ENCODE measurements around the gene NOP16. TPM values are rescaled to one million over a fixed set of nuclear protein-coding genes. Genes with fewer than 3 reads are reported as not detected.

Gene NOP16
- total RNA-seq, 1 donor from 2014 or later = 27.7 TPM

GRCh38 chr5:176350416-176350815 is 38.0 kb downstream of the NOP16 start:
- no peak for DNase-seq (ENCODE audit: low spot score in 2 of 2, unreplicated experiment in 2 of 2)

DNA sequence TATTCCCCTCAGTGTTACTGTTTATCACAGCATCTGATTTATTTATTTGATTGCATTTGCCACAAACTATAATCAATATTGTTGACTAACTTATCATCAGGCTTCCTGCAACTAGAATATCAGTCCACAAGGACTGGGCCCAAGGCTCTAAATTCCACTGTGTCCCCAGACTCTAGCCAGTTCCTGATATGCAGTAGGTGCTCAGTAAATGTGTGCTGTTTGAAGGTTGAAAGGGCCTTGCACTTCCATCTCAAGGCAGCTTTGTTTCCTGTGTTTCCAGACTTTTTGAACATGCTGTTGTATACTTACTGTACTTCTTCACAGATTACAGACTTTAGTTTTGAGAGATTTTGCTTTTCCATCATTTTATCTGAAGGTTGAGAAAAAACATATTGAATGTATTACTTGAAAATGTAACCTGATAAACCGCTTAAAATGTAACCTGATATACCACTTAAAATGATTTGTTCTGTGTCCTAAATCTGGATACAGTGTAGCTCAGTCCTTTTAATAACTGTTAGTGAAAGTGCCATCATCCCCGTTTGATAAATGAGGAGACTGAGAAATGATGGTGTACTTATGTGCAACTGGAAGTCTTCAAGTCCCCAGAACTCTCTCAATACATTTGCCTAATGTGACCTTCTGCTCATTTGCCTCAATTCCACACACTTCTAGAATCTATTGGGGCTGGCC is 45.5 kb downstream of the NOP16 start:
- H3K27me3 Mint-ChIP-seq (ENCODE audit: low read depth) = no peaks in the 10 kb centered on the region
- peaks cover 43% of the 10 kb centered on the region for H3K36me3 Mint-ChIP-seq
- no peak for DNase-seq (ENCODE audit: low spot score in 2 of 2, unreplicated experiment in 2 of 2)
- H3K4me3 Mint-ChIP-seq = no peak overlapping the region
- TF ChIP-seq, protein P1, sequence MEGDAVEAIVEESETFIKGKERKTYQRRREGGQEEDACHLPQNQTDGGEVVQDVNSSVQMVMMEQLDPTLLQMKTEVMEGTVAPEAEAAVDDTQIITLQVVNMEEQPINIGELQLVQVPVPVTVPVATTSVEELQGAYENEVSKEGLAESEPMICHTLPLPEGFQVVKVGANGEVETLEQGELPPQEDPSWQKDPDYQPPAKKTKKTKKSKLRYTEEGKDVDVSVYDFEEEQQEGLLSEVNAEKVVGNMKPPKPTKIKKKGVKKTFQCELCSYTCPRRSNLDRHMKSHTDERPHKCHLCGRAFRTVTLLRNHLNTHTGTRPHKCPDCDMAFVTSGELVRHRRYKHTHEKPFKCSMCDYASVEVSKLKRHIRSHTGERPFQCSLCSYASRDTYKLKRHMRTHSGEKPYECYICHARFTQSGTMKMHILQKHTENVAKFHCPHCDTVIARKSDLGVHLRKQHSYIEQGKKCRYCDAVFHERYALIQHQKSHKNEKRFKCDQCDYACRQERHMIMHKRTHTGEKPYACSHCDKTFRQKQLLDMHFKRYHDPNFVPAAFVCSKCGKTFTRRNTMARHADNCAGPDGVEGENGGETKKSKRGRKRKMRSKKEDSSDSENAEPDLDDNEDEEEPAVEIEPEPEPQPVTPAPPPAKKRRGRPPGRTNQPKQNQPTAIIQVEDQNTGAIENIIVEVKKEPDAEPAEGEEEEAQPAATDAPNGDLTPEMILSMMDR (IDR thresholded peaks at IDR 0.05; ENCODE audit: unreplicated experiment) = no peak
- no peaks in the 10 kb centered on the region for H3K9me3 Mint-ChIP-seq
- no peak overlapping the region for H3K27ac Mint-ChIP-seq
- H3K4me1 Mint-ChIP-seq = no peaks in the 10 kb centered on the region

More at GRCh38 chr5:176350416-176350815, 38.0 kb downstream of the NOP16 start:
- no peak overlapping the region for H3K27ac Mint-ChIP-seq
- no peaks in the 10 kb centered on the region for H3K27me3 Mint-ChIP-seq (ENCODE audit: low read depth)
- no peaks in the 10 kb centered on the region for H3K9me3 Mint-ChIP-seq
- H3K4me3 Mint-ChIP-seq = no peak overlapping the region
- H3K36me3 Mint-ChIP-seq = peaks cover 60% of the 10 kb centered on the region
- TF ChIP-seq, protein P1 (IDR thresholded peaks at IDR 0.05; ENCODE audit: unreplicated experiment) = no peak
- peaks cover 2% of the 10 kb centered on the region for H3K4me1 Mint-ChIP-seq

DNA sequence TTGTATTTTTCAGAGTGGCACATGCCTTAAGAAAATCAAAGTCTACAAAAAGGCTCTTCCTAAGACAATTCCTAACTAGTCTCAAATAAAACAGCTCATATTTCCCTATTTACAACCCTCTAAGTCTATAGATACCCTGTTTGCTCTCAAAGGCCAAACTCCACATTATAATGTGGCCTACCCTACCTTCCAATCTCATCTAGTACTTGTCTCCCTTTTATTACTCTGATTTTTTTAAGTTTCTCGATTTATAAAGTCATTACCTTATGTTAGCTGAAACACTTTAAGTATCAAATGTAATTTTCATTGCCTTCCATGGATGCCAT is 46.3 kb downstream of the NOP16 start:
- H3K4me1 Mint-ChIP-seq = no peaks in the 10 kb centered on the region
- no peak overlapping the region for H3K27ac Mint-ChIP-seq
- H3K4me3 Mint-ChIP-seq = no peak overlapping the region
- no peaks in the 10 kb centered on the region for H3K9me3 Mint-ChIP-seq
- TF ChIP-seq, protein P1 (IDR thresholded peaks at IDR 0.05; ENCODE audit: unreplicated experiment) = no peak
- H3K36me3 Mint-ChIP-seq = peaks cover 42% of the 10 kb centered on the region
- H3K27me3 Mint-ChIP-seq (ENCODE audit: low read depth) = no peaks in the 10 kb centered on the region
- no peak for DNase-seq (ENCODE audit: low spot score in 2 of 2, unreplicated experiment in 2 of 2)

DNA sequence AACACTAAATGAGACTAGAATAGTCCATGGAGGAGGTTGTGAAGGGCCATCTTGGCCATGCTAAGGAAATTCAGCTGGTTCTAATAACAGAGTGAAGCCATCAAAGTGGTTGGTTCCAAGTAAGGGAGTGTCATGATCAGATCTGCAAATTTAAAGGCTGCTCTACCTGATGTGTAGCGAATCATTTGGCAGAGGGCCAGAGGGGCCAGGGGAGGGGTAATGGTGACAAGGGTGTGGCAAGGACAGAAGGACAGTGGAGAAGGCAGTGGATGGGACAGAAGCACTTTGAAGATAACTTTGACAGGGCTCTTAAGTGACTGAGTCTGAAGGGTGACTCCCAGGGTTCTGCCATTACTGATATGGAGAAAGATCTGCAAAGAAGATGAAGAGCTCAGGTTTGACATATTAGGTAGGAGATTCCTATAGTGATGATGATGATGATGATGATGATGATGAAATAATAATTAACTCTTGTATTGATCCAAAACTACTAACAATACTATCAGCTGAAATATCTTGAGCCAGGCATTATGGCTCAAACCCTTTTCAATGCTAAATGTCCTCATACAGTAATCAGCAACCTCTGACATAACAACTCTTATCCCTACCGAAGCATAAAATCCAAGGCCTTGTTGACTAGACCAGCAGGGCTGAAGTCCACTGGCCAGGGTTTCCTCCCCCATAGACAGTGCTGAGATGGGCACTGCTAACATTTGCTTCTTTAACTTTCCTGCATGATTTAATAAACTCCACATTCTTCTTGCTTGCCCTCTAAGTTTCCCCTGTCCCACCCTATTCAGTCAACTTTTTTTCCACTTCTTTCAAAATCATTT is 46.9 kb downstream of the NOP16 start:
- TF ChIP-seq, protein P1 (IDR thresholded peaks at IDR 0.05; ENCODE audit: unreplicated experiment) = no peak
- H3K4me3 Mint-ChIP-seq = no peak overlapping the region
- H3K36me3 Mint-ChIP-seq = peaks cover 46% of the 10 kb centered on the region
- no peaks in the 10 kb centered on the region for H3K27me3 Mint-ChIP-seq (ENCODE audit: low read depth)
- no peak overlapping the region for H3K27ac Mint-ChIP-seq
- H3K4me1 Mint-ChIP-seq = no peaks in the 10 kb centered on the region
- DNase-seq (ENCODE audit: low spot score in 2 of 2, unreplicated experiment in 2 of 2) = no peak
- H3K9me3 Mint-ChIP-seq = no peaks in the 10 kb centered on the region

DNA sequence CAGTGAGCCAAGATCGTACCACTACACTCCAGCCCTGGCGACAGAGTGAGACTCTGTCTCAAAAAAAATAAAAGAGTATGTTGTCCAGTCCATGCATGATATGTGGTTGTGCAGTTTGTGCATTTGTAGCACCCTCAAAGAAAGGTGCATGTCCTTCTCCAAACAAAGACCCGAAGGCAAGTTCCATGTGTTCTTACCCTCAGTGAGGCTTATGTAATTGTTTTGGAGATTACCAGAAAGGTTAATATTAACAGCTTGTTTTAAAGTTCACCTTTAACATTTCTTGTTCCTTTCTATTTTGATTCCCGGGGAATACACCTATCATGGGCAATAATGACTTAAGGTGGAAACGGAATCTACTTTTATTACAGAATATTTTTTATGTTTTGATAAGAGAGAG is 49.1 kb downstream of the NOP16 start:
- H3K36me3 Mint-ChIP-seq = peaks cover 43% of the 10 kb centered on the region
- DNase-seq (ENCODE audit: low spot score in 2 of 2, unreplicated experiment in 2 of 2) = no peak
- no peaks in the 10 kb centered on the region for H3K4me1 Mint-ChIP-seq
- peaks cover 4% of the 10 kb centered on the region for H3K9me3 Mint-ChIP-seq
- H3K4me3 Mint-ChIP-seq = no peak overlapping the region
- TF ChIP-seq, protein P1 (IDR thresholded peaks at IDR 0.05; ENCODE audit: unreplicated experiment) = no peak
- H3K27me3 Mint-ChIP-seq (ENCODE audit: low read depth) = no peaks in the 10 kb centered on the region
- H3K27ac Mint-ChIP-seq = no peak overlapping the region

All from mesothelial cell of epicardium (in vitro differentiated cells).